K562 (cell line): ENCODE results near the gene CNNM2. TPM values are rescaled to one million over a fixed set of nuclear protein-coding genes. Genes with fewer than 3 reads are reported as not detected.

Source experiments
- CTBP1 ChIP-seq: fragments of 450-650 bp; IDR thresholded peaks from 2 replicates; pipeline ENCODE4 v1.6.1; 2016; ENCODE audit warnings: borderline replicate concordance
- ELF1 ChIP-seq: fragments of 200-800 bp; sonication (Bioruptor generic); IDR thresholded peaks from 2 replicates; pipeline ENCODE4 v1.6.1; 2016; ENCODE audit warnings: missing genetic modification characterization, missing compliant biosample characterization
- HDAC3 ChIP-seq: fragments of 450-650 bp; IDR thresholded peaks from 2 replicates; pipeline ENCODE4 v1.6.1; 2018; ENCODE audit warnings: borderline replicate concordance, mild to moderate bottlenecking, moderate library complexity; ENCODE audit not compliant: partially characterized antibody
- MXI1 ChIP-seq: IDR thresholded peaks from 2 replicates; pipeline ENCODE4 v1.6.1; 2011; ENCODE audit warnings: low read depth, mild to moderate bottlenecking, improper control_type of control experiment, low read length
- PHF21A ChIP-seq: fragments of 450-650 bp; IDR thresholded peaks from 2 replicates; pipeline ENCODE4 v1.6.1; 2017; ENCODE audit warnings: low read depth, borderline replicate concordance
- RB1 ChIP-seq: fragments of 450-650 bp; IDR thresholded peaks from 2 replicates; pipeline ENCODE4 v1.6.1; 2017; ENCODE audit warnings: low read depth, mild to moderate bottlenecking
- SMAD3 ChIP-seq: fragments of 450-650 bp; formaldehyde crosslinking; conservative IDR thresholded peaks from 2 replicates; pipeline ENCODE4 v1.4.0; 2020; ENCODE audit warnings: mild to moderate bottlenecking
- SMARCC2 ChIP-seq: fragments of 450-650 bp; IDR thresholded peaks from 2 replicates; pipeline ENCODE4 v1.6.1; 2017; ENCODE audit warnings: antibody characterized with exemption, moderate library complexity, mild to moderate bottlenecking, low read depth
- STAT5A ChIP-seq: IDR thresholded peaks from 2 replicates; pipeline ENCODE4 v1.6.1; 2012; ENCODE audit warnings: low read length, inconsistent platforms, borderline replicate concordance
- polyA plus RNA-seq, 8 experiments: library from polyadenylated mRNA; depleted of rRNA in 4 of 8; stranded (reverse) in 5 of 8; unstranded in 3 of 8; fragments of >200 nt; fragmentation: Nextera tagmentation in 2 of 8; fragmentation: Illumina TruSeq in 1 of 8; extraction: Ambion mirVana in 2 of 8; extraction: Trizol in 1 of 8; gene quantifications; 2 replicates each; pipeline versions ENCODE4 v1.2.1 to v1.2.3, GENCODE V29; 2011 to 2014; ENCODE audit warnings: inconsistent platforms in 1 of 8, missing spikeins in 1 of 8
- total RNA-seq, 7 experiments: library from RNA; depleted of rRNA in 6 of 7; stranded (reverse); fragments of >200 nt in 6 of 7; fragmentation: Illumina TruSeq in 2 of 7; extraction: Trizol in 2 of 7; gene quantifications; 2 replicates each; pipeline versions ENCODE4 v1.2.1 to v1.2.3, GENCODE V29; 2011 to 2021; ENCODE audit warnings: low replicate concordance in 1 of 7
- TF ChIP-seq, protein P1 (sequence below): sonication (generic); formaldehyde crosslinking; IDR thresholded peaks from 2 replicates; pipeline ENCODE4 v1.8.0; 2023; ENCODE audit warnings: mild to moderate bottlenecking, missing genetic modification reagents
- TF ChIP-seq, protein P2 (sequence below): fragments of 450-650 bp; conservative IDR thresholded peaks from 2 replicates; pipeline ENCODE4 v1.6.1; 2016; ENCODE audit warnings: missing genetic modification characterization, low read depth, mild to moderate bottlenecking, missing compliant biosample characterization, moderate library complexity
- TF ChIP-seq, protein P3 (sequence below): sonication (generic); formaldehyde crosslinking; IDR thresholded peaks from 2 replicates; pipeline ENCODE4 v1.8.0; 2023; ENCODE audit warnings: mild to moderate bottlenecking, missing genetic modification reagents
- TF ChIP-seq, protein P4 (sequence below): fragments of 450-650 bp; IDR thresholded peaks from 2 replicates; pipeline ENCODE4 v1.6.1; 2016; ENCODE audit warnings: borderline replicate concordance
- TF ChIP-seq, protein P5 (sequence below): fragments of 250-450 bp; sonication (Bioruptor Pico); IDR thresholded peaks from 2 replicates; pipeline ENCODE4 v1.6.1; 2021; ENCODE audit warnings: mild to moderate bottlenecking
- TF ChIP-seq, protein P6 (sequence below): fragments of 450-650 bp; formaldehyde crosslinking; IDR thresholded peaks from 2 replicates; pipeline ENCODE4 v1.4.0; 2020; ENCODE audit warnings: mild to moderate bottlenecking, moderate library complexity

CNNM2 gene
- total and polyA plus RNA-seq, 9 of the 15 experiments (the other 6 are each of a cell fraction or from before 2014, with no cell fraction given): 0.21 to 5.0 (median 1.3) TPM

DNA sequence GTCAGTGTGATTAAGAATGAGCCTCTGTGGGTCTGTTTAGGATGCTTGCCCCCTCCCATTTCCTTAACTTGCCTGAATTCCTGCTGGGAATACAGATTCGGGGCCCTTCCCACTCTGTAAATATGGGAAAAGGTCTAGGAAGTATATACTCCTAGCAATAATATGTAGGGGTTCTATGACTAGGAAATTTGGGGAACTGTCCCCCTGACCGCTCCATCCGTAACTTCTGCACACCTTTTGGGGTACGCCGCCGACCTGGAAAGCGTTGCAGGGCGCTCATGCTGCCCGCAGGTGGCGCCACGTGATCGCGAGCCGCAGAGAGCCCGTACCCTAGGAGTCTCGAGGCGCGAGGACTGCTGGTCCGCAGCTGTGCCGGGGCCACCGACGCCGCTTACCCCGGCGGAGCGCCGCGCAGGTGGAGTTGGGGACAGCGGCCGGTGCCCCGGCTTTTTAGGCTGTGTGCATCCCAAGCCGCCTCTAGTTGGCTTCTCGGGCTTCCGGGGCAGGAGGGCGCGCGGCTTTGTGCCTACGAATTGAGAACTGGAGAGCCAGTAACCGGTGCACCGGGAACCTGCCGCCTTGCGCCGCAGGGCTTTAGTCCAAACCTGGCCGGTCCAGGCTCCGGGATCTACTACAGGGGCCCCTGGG, 656 bp upstream of the CNNM2 start (continued):
- no peak for TF ChIP-seq SMARCC2
- no peak for TF ChIP-seq MXI1
- TF ChIP-seq, protein P1, sequence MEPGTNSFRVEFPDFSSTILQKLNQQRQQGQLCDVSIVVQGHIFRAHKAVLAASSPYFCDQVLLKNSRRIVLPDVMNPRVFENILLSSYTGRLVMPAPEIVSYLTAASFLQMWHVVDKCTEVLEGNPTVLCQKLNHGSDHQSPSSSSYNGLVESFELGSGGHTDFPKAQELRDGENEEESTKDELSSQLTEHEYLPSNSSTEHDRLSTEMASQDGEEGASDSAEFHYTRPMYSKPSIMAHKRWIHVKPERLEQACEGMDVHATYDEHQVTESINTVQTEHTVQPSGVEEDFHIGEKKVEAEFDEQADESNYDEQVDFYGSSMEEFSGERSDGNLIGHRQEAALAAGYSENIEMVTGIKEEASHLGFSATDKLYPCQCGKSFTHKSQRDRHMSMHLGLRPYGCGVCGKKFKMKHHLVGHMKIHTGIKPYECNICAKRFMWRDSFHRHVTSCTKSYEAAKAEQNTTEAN: 0 out of 2 replicates have a peak, but pooled peaks have one; percentile 47
- TF ChIP-seq, protein P2, sequence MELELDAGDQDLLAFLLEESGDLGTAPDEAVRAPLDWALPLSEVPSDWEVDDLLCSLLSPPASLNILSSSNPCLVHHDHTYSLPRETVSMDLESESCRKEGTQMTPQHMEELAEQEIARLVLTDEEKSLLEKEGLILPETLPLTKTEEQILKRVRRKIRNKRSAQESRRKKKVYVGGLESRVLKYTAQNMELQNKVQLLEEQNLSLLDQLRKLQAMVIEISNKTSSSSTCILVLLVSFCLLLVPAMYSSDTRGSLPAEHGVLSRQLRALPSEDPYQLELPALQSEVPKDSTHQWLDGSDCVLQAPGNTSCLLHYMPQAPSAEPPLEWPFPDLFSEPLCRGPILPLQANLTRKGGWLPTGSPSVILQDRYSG (tag): no peak
- 0 out of 2 replicates have a peak, but pooled peaks have one; percentile 33 for TF ChIP-seq SMAD3
- peak; percentile 34 for TF ChIP-seq CTBP1
- TF ChIP-seq STAT5A: no peak
- TF ChIP-seq, protein P3, sequence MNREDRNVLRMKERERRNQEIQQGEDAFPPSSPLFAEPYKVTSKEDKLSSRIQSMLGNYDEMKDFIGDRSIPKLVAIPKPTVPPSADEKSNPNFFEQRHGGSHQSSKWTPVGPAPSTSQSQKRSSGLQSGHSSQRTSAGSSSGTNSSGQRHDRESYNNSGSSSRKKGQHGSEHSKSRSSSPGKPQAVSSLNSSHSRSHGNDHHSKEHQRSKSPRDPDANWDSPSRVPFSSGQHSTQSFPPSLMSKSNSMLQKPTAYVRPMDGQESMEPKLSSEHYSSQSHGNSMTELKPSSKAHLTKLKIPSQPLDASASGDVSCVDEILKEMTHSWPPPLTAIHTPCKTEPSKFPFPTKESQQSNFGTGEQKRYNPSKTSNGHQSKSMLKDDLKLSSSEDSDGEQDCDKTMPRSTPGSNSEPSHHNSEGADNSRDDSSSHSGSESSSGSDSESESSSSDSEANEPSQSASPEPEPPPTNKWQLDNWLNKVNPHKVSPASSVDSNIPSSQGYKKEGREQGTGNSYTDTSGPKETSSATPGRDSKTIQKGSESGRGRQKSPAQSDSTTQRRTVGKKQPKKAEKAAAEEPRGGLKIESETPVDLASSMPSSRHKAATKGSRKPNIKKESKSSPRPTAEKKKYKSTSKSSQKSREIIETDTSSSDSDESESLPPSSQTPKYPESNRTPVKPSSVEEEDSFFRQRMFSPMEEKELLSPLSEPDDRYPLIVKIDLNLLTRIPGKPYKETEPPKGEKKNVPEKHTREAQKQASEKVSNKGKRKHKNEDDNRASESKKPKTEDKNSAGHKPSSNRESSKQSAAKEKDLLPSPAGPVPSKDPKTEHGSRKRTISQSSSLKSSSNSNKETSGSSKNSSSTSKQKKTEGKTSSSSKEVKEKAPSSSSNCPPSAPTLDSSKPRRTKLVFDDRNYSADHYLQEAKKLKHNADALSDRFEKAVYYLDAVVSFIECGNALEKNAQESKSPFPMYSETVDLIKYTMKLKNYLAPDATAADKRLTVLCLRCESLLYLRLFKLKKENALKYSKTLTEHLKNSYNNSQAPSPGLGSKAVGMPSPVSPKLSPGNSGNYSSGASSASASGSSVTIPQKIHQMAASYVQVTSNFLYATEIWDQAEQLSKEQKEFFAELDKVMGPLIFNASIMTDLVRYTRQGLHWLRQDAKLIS (CRISPR knock-in tag): peak; percentile 64; the same call in 1 of the 2 replicates
- TF ChIP-seq, protein P4, sequence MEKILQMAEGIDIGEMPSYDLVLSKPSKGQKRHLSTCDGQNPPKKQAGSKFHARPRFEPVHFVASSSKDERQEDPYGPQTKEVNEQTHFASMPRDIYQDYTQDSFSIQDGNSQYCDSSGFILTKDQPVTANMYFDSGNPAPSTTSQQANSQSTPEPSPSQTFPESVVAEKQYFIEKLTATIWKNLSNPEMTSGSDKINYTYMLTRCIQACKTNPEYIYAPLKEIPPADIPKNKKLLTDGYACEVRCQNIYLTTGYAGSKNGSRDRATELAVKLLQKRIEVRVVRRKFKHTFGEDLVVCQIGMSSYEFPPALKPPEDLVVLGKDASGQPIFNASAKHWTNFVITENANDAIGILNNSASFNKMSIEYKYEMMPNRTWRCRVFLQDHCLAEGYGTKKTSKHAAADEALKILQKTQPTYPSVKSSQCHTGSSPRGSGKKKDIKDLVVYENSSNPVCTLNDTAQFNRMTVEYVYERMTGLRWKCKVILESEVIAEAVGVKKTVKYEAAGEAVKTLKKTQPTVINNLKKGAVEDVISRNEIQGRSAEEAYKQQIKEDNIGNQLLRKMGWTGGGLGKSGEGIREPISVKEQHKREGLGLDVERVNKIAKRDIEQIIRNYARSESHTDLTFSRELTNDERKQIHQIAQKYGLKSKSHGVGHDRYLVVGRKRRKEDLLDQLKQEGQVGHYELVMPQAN: peak; percentile 71; the same call in 1 of the 2 replicates
- TF ChIP-seq PHF21A: no peak
- 0 out of 2 replicates have a peak, but pooled peaks have one; percentile 29 for TF ChIP-seq ELF1 (tag)
- TF ChIP-seq, protein P5, sequence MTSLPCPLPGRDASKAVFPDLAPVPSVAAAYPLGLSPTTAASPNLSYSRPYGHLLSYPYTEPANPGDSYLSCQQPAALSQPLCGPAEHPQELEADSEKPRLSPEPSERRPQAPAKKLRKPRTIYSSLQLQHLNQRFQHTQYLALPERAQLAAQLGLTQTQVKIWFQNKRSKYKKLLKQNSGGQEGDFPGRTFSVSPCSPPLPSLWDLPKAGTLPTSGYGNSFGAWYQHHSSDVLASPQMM (CRISPR knock-in tag): no peak
- TF ChIP-seq HDAC3: no peak
- TF ChIP-seq, protein P6, sequence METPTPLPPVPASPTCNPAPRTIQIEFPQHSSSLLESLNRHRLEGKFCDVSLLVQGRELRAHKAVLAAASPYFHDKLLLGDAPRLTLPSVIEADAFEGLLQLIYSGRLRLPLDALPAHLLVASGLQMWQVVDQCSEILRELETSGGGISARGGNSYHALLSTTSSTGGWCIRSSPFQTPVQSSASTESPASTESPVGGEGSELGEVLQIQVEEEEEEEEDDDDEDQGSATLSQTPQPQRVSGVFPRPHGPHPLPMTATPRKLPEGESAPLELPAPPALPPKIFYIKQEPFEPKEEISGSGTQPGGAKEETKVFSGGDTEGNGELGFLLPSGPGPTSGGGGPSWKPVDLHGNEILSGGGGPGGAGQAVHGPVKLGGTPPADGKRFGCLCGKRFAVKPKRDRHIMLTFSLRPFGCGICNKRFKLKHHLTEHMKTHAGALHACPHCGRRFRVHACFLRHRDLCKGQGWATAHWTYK (CRISPR knock-in tag): no peak
- TF ChIP-seq RB1: peak; percentile 91
